NCI-H774 (cell line): ENCODE results near the gene HIF3A.
"Not testable (repeated sequence)": the region's sequence is repeated elsewhere in the genome, so short reads cannot be mapped to it uniquely, and the experiment has no call there.

ENCODE experiments used
- DNase-seq: peaks from one replicate; lab custom pipeline; 2025; lab: John Stamatoyannopoulos, UW

The HIF3A gene

DNA sequence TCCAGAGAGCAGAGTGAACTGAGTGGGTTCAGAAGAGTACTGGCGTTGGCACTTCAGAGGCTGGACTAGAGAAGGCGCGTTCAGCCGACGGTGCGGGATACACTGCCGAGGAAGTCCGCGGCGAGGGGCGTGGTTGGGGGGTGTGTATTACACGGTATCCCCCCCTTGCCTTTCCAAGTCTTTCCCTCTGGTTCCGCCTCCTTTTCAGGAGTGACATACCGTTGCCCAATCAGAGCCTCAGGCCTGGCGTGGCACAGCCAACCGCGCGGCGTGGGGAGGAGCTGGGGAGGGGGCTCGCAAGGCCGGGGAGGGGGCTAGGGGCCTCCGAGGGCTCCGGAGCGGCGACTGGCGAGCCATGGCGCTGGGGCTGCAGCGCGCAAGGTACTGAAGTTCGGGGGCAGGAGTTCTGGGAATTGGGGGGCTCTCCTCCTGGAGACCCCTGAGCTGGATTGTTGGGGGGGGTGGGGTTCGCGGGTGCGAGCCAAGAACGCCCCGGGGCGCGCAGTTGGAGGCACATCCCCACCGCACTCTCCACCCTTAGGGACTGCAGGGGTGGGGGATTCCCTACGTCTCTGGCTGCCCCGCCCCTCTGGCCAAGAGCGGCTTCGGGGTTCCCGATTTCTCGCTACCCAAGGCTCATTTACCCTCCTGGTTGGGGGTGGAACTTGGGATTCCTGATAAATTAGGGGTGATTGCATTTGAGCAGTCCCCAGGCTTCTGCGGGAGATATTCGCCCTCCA, at the start of gene HIF3A:
Gene HIF3A (plus strand): TSS at position 321 of the 740 bp plus-strand sequence. CDS start 35 bp downstream, at position 356.
- no peak for DNase-seq

GRCh38 chr19:46250076-46250735, 46.6 kb upstream of the HIF3A start:
- DNase-seq = no peak

DNA sequence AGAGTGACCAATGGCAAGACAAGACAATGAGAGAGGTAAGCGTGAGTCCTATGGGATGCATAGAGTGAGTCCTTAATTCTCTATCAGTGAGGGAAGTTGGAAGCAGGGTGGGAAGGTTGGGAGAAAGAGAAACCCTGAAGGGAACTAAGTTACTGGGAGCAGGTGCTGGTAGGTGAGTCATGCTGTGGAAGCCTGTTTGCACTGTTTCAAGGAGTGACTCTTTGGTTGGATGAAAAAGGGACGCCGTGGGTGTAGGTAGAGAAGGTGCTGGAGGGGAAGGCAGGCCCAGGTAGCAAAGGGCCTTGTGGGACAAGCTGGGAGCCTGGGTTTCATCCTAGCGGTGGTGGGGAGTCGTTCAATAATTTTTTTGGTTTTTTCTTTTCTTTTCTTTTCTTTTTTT, 45.4 kb upstream of the HIF3A start:
- DNase-seq = no peak

GRCh38 chr19:46254776-46255175, 42.1 kb upstream of the HIF3A start:
- no peak for DNase-seq

DNA sequence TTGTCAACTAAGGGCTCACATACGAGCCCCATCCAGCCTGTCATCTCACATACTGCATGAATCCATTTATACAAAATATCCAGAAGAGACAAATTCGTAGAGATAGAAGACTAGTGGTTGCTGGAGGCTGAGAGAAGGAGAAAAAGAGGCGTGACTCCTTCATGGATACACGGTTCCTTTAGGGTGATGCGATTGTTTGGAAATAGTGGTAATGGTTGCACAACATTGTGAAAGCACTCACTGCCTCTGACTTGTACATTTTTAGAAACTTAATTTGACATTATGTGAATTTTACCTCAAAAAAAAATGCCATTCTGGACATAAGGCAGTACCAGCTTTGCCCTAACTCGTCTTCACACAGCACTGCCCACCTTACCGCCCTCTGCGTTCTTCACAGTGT, 40.0 kb upstream of the HIF3A start:
- DNase-seq = no peak

GRCh38 chr19:46261501-46261900, 35.3 kb upstream of the HIF3A start:
- DNase-seq = not testable (repeated sequence)

- DNase-seq = peak; percentile 10
Measured at GRCh38 chr19:46262684-46263296, 34.1 kb upstream of the HIF3A start.

DNA sequence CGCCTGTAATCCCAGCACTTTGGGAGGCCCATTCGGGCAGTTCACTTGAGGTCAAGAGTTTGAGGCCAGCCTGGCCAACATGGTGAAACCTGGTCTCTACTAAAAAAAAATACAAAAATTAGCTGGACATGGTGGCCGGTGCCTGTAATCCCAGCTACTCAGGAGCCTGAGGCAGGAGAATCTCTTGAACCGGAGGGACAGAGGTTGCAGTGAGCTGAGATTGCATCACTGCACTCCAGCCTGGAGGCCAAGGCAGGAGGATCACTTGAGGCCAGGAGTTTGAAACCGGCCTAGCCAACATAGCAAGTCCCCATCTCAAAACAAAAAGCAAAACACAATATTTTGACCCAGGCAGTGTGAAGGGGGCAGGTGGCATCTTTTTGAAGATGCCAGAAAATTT, 32.0 kb upstream of the HIF3A start:
- DNase-seq = not testable (repeated sequence)

DNA sequence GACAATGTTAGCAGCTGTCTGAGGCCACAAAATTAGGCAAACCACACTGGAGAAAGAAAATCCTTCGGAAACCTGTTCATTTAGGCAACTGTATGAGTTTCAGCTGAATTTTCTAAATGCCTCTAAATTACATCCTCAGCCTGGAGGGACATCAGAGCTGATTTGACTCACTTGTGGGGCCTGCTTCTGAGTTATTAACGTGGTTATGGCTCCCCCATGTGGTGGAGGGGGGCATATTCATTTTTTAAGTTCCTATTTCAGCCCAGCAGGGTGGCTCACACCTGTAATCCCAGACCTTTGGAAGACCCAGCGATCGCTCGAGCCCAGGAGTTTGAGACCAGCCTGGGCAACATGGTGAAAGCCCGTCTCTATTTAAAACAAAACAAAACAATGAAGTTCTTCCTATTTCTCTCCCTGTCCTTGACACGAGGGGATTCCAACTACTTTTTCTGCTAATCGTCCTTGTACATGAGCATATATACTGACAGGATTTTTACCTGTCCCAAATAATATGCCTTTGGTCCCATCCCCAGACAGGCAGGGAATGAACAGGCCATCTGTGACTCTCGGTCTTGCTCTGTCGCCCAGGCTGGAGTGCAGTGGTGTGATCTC, 31.5 kb upstream of the HIF3A start:
- peak; percentile 74 for DNase-seq

- DNase-seq = no peak
Measured at GRCh38 chr19:46269101-46269500, 27.7 kb upstream of the HIF3A start.

DNA sequence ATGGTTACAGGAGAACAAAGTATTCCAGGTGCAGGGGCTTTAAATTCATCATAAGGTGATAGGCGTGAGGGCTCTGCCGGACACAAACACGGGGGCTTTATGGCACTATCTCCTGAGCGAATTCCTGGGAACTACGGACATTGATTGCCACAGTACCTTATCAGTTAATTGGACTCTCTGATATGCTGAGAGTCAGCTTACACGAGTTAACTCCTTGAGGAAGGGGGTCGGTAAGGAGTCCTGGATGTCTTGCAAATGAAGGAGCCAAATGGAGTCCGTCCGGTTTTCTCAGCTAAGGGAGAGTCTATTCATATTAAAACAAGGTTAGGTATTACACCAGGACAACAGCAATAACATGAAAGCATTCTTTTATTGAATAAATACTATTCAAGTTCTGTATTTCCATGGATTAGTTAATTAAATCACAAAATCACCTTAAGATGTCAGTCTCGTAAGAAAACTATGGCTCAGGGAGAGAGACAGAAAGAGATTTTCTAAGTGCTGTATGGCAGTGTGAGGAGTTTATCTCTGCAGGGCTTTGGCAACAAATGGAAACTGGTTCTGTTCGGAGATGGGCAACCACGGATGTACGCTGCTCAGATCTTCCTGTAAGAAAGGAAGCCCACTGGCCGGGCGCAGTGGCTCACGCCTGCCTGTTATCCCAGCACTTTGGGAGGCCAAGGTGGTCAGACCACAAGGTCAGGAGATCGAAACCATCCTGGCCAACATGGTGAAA, 26.2 kb upstream of the HIF3A start:
- no peak for DNase-seq

DNA sequence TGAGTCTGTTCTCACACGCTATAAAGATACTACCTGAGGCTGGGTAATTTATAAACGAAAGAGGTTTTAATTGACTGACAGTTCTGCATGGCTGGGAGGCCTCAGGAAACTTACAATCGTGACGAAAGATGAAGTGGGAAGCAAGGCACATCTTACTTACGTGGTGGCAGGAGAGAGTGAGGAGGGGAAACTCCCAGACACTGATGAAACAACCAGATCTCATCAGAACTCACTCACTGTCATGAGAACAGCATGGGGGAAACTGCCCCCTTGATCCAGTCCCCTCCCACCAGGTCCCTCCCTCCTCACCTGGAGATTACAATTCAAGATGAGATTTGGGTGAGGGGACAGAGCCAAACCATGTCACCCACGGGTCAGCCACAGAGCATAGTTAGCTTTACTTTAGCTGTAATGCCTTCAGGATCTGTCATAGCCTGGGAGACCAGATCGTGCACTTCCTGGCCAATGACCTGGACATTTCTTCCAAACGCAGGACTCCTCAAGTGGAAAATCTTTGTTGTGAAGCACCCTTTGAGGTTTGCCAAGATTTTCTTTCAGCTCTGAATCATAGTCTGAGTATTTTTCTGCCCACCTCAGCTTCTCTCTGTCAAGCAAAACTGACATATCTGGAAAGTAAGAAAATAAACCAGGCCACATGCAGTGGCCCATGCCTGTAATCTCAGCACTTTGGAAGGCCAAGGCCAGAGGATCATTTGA, 25.2 kb upstream of the HIF3A start:
- no peak for DNase-seq

DNA sequence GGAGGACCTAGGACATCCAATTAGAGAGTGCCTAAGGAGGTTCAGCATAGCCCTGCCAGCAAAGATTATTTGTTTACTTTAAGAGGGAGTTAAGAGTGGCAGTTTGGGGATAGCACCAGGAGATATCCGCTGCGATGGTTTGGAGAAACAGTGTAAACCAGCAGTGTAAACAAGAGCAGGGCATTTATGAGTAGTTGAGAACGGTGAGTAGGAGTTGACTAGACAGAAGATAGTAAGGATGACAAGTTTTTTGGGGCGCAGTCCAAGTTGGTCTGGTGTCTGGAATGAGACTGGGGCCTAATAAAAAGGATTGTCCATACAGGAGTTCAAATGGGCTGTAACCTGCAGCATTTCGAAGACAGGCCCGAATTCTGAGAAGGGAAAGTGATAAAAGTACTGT, 22.9 kb upstream of the HIF3A start:
- DNase-seq = not testable (repeated sequence)

- DNase-seq = no peak
Measured at GRCh38 chr19:46279177-46279576, 17.7 kb upstream of the HIF3A start.

- DNase-seq = no peak
Measured at GRCh38 chr19:46283771-46284170, 13.1 kb upstream of the HIF3A start.

DNA sequence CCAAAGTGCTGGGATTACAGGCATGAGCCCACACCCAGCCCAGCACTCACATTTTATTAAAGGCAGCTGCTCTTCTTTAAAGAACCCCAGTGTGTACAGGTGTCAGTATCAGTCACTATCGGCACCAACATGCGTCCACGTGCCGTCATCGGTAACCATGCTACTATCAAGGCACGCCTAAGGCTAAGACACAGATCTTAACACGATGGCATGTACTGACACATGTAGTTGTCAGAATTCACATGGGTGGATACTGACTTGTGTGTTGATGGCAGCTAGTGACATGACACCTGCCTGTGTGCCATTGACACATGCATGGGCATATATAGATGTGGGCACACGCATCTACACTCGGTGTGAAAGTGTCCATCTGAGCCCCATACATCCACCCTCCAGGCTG, 12.2 kb upstream of the HIF3A start:
- DNase-seq = no peak

GRCh38 chr19:46287585-46287984, 9.3 kb upstream of the HIF3A start:
- no peak for DNase-seq

DNA sequence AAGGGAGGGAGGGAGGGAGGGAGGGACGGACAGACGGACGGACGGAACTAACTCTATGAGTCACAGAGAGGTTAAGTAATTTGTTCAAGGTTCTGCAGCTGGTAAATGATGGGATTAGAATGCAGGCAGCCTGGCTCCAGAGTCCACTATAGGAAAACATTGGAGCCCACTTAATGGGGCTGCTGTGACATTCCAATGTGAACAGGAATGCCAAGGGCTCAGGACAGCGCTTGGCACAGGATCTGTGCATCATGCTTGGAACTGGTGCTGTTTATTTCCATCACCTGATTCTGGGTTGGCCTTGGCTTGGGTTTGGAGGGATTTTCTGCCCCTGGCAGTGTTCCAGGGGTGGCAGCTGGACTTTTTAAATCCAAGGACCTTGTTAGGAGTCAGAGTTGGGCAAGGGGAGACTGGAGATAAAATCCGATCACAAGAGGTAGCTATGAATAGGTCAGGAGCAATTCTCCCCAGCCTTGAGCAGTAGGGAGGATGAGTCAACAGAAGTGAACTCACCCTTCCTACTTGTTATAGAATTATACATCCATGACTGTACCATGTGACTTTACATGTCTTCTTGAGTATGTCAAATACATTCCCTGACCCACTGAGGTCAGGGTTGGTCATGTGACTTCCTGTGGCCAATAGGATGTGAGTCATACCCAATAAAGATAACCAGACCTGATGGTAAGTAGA, 7.8 kb upstream of the HIF3A start:
- DNase-seq = no peak

DNA sequence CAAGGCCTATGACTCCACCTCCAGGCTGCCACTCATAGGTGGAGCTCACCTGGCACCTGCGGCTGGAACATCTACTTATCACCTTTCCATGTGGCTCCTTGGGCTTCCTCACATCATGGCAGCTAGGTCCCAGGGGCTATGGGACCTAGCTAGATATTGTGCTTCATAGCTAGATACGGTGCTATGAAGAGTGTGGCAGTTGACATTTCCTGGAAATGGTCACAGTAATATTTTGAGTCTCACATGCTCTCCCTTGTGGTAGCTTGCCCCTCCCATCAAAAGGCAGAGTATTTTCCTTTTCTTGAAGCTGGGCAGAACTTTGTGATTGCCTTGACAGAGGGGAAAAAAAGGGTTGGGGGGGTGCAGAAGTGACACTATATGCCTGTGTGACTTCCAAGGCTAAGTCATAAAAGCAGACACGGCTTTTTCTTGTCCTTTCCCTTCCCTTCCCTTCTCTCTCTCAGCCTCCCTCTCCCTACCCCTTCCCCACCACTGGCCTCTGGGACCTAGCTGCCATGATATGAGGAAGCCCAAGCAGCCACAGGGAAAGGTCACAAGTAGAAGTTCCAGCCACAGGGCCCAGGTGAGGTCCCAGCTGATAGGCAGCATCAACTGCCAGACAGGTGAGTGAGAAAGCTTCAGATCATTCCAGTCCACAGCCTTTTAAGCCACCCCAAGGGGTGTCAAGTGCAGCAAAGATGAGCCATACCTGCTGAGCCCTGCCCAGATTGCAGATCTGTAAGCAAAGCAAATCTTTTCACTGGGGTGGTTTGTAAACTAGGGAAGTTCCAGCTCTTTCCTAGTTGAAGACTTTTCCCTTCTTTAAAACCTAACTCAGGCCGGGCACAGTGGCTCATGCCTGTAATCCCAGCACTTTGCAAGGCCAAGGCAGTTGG, 6.9 kb upstream of the HIF3A start:
- DNase-seq = no peak

GRCh38 chr19:46291829-46292228, 5.0 kb upstream of the HIF3A start:
- no peak for DNase-seq
